Measurements from ENCODE around the gene ADAT1. TPM values are rescaled to one million over a fixed set of nuclear protein-coding genes. Genes with fewer than 3 reads are reported as not detected.
A peak's percentile ranks its signal among the peaks of the same experiment; 100 is the strongest.

The ADAT1 gene
- total and polyA plus RNA-seq, 2 of the 13 experiments (the other 11 are each of a cell fraction or from before 2014, with no cell fraction given): 18.4 to 40.8 TPM

DNA sequence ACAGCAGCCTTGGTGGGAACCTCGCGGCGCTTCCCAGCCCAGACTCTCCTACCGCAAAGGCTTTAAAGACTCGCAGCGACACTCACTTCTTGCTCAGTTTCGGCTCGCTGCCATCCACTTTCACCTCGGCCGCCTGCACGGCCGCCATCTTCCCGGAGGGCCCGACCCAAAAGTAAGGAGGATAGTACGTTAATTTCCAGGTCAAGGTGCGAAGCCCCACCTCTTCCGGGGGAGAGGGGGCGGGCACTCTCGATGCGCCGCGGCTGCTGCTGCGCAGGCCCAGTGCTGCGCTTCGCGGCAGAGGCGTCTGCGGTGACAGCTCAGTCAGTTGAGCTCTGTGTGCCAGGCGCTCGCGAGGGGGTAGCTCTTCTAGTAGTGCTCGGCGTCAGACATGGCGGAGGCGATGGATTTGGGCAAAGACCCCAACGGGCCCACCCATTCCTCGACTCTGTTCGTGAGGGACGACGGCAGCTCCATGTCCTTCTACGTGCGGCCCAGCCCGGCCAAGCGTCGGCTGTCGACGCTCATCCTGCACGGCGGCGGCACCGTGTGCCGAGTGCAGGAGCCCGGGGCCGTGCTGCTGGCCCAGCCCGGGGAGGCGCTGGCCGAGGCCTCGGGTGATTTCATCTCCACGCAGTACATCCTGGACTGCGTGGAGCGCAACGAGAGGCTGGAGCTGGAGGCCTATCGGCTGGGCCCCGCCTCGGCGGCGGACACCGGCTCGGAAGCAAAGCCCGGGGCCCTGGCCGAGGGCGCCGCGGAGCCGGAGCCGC is 24.6 kb upstream of the ADAT1 start, which contains the start of the genes KARS1 and TERF2IP (continued):
- TF ChIP-seq HNF4G (IDR thresholded peaks at IDR 0.05; ENCODE audit: borderline replicate concordance, low read depth, low read length) (no peak), HNF4G (CRISPR knock-in tag; IDR thresholded peaks at IDR 0.05; ENCODE audit: borderline replicate concordance, low read depth) (0 out of 2 replicates have a peak, but pooled peaks have one; percentile 37), ZNF251 (CRISPR knock-in tag; IDR thresholded peaks at IDR 0.05) (no peak; the same call in 1 of the 2 replicates), ZFP82 (CRISPR knock-in tag; IDR thresholded peaks at IDR 0.05; ENCODE audit: borderline replicate concordance) (peak; percentile 30; the same call in 1 of the 2 replicates), CEBPG (CRISPR knock-in tag; IDR thresholded peaks at IDR 0.05) (0 out of 2 replicates have a peak, but pooled peaks have one; percentile 14), ZNF776 (CRISPR knock-in tag; IDR thresholded peaks at IDR 0.05) (peak; percentile 41), SMAD9 (CRISPR knock-in tag; IDR thresholded peaks at IDR 0.05) (no peak), ZNF121 (CRISPR knock-in tag; IDR thresholded peaks at IDR 0.05) (peak; percentile 43; the same call in 1 of the 2 replicates), ZNF839 (CRISPR knock-in tag; IDR thresholded peaks at IDR 0.05; ENCODE audit: borderline replicate concordance) (peak; percentile 94; the same call in 1 of the 2 replicates), ZNF430 (CRISPR knock-in tag; IDR thresholded peaks at IDR 0.05) (peak; percentile 98), FIP1L1 (IDR thresholded peaks at IDR 0.05; ENCODE audit: borderline replicate concordance, insufficient read depth, low read depth, low read length) (0 out of 2 replicates have a peak, but pooled peaks have one; percentile 72), RAD21 (CRISPR knock-in tag; IDR thresholded peaks at IDR 0.05) (peak; percentile 36)
- TF ChIP-seq, protein P1, sequence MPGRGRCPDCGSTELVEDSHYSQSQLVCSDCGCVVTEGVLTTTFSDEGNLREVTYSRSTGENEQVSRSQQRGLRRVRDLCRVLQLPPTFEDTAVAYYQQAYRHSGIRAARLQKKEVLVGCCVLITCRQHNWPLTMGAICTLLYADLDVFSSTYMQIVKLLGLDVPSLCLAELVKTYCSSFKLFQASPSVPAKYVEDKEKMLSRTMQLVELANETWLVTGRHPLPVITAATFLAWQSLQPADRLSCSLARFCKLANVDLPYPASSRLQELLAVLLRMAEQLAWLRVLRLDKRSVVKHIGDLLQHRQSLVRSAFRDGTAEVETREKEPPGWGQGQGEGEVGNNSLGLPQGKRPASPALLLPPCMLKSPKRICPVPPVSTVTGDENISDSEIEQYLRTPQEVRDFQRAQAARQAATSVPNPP (CRISPR knock-in tag; IDR thresholded peaks at IDR 0.05): peak; percentile 72; the same call in 1 of the 2 replicates
- TF ChIP-seq, protein P2, sequence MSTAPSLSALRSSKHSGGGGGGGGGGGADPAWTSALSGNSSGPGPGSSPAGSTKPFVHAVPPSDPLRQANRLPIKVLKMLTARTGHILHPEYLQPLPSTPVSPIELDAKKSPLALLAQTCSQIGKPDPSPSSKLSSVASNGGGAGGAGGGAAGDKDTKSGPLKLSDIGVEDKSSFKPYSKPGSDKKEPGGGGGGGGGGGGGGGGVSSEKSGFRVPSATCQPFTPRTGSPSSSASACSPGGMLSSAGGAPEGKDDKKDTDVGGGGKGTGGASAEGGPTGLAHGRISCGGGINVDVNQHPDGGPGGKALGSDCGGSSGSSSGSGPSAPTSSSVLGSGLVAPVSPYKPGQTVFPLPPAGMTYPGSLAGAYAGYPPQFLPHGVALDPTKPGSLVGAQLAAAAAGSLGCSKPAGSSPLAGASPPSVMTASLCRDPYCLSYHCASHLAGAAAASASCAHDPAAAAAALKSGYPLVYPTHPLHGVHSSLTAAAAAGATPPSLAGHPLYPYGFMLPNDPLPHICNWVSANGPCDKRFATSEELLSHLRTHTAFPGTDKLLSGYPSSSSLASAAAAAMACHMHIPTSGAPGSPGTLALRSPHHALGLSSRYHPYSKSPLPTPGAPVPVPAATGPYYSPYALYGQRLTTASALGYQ (CRISPR knock-in tag; IDR thresholded peaks at IDR 0.05): 0 out of 2 replicates have a peak, but pooled peaks have one; percentile 40
- TF ChIP-seq, protein P3, sequence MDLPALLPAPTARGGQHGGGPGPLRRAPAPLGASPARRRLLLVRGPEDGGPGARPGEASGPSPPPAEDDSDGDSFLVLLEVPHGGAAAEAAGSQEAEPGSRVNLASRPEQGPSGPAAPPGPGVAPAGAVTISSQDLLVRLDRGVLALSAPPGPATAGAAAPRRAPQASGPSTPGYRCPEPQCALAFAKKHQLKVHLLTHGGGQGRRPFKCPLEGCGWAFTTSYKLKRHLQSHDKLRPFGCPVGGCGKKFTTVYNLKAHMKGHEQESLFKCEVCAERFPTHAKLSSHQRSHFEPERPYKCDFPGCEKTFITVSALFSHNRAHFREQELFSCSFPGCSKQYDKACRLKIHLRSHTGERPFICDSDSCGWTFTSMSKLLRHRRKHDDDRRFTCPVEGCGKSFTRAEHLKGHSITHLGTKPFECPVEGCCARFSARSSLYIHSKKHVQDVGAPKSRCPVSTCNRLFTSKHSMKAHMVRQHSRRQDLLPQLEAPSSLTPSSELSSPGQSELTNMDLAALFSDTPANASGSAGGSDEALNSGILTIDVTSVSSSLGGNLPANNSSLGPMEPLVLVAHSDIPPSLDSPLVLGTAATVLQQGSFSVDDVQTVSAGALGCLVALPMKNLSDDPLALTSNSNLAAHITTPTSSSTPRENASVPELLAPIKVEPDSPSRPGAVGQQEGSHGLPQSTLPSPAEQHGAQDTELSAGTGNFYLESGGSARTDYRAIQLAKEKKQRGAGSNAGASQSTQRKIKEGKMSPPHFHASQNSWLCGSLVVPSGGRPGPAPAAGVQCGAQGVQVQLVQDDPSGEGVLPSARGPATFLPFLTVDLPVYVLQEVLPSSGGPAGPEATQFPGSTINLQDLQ (CRISPR knock-in tag; IDR thresholded peaks at IDR 0.05): peak; percentile 83
- TF ChIP-seq, protein P4, sequence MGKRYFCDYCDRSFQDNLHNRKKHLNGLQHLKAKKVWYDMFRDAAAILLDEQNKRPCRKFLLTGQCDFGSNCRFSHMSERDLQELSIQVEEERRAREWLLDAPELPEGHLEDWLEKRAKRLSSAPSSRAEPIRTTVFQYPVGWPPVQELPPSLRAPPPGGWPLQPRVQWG (CRISPR knock-in tag; IDR thresholded peaks at IDR 0.05; ENCODE audit: borderline replicate concordance, low read depth): no peak
- TF ChIP-seq, protein P5, sequence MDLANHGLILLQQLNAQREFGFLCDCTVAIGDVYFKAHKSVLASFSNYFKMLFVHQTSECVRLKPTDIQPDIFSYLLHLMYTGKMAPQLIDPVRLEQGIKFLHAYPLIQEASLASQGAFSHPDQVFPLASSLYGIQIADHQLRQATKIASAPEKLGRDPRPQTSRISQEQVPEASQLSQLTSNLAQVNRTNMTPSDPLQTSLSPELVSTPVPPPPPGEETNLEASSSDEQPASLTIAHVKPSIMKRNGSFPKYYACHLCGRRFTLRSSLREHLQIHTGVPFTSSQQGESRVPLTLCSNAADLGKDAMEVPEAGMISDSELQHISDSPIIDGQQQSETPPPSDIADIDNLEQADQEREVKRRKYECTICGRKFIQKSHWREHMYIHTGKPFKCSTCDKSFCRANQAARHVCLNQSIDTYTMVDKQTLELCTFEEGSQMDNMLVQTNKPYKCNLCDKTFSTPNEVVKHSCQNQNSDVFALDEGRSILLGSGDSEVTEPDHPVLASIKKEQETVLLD (CRISPR knock-in tag; IDR thresholded peaks at IDR 0.05; ENCODE audit: low read depth): no peak
- TF ChIP-seq, protein P6, sequence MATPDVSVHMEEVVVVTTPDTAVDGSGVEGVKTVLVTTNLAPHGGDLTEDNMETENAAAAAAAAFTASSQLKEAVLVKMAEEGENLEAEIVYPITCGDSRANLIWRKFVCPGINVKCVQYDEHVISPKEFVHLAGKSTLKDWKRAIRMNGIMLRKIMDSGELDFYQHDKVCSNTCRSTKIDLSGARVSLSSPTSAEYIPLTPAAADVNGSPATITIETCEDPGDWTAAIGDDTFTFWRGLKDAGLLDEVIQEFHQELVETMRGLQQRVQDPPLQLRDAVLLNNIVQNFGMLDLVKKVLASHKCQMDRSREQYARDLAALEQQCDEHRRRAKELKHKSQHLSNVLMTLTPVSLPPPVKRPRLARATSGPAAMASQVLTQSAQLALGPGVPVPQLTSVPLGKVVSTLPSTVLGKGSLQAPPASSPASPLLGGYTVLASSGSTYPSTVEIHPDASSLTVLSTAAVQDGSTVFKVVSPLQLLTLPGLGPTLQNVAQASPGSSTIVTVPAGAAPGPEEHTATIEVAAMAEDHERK (CRISPR knock-in tag; IDR thresholded peaks at IDR 0.05; ENCODE audit: low read depth): no peak; the same call in 1 of the 2 replicates
